Suppressor macrophage treated with lipopolysaccharide for 1 hour (primary cell): Measurements from ENCODE around the gene BCAT1.
A peak's percentile ranks its signal among the peaks of the same experiment; 100 is the strongest.
"Not testable (repeated sequence)": the region's sequence is repeated elsewhere in the genome, so short reads cannot be mapped to it uniquely, and the experiment has no call there.

Experiments used
- DNase-seq, 3 donors: peaks; one replicate each; pipeline ENCODE4 v3.0.0-alpha.2; 2020 to 2022

The BCAT1 gene

GRCh38 chr12:24956351-24956750 is 7.5 kb upstream of the BCAT1 start:
- not testable (repeated sequence) for DNase-seq

GRCh38 chr12:24955853-24956252 is 7.0 kb upstream of the BCAT1 start:
- no peak for DNase-seq

- DNase-seq, result peak; percentile 69 to 88 (median 79)
These were observed 6.5 kb upstream of the BCAT1 start for GRCh38 chr12:24955389-24955788.

- DNase-seq, result peak; percentile 49 to 54 (median 53)
These were observed 5.4 kb upstream of the BCAT1 start for GRCh38 chr12:24954261-24954660.

- no peak for DNase-seq
These were observed 3.5 kb upstream of the BCAT1 start for GRCh38 chr12:24952389-24952788.

- no peak for DNase-seq
These were observed 1.4 kb upstream of the BCAT1 start for GRCh38 chr12:24950231-24950834.

- peak; percentile 79 to 91 (median 89) for DNase-seq
These were observed 513 bp downstream of the BCAT1 start for GRCh38 chr12:24948420-24948756.

GRCh38 chr12:24947541-24948419 is 1.1 kb downstream of the BCAT1 start:
- DNase-seq, result peak in 1 of 3 donors; percentile 36

GRCh38 chr12:24945845-24946244 is 3.1 kb downstream of the BCAT1 start:
- peak in 2 of 3 donors; percentile 50 to 70 for DNase-seq

- no peak for DNase-seq
These were observed 3.9 kb downstream of the BCAT1 start for GRCh38 chr12:24945039-24945438.

- peak in 1 of 3 donors; percentile 36 for DNase-seq
These were observed 4.3 kb downstream of the BCAT1 start for GRCh38 chr12:24944601-24944975.

GRCh38 chr12:24943947-24944600 is 4.8 kb downstream of the BCAT1 start:
- no peak for DNase-seq

- DNase-seq, result no peak
These were observed 8.7 kb downstream of the BCAT1 start for GRCh38 chr12:24940157-24940556.

GRCh38 chr12:24939551-24939950 is 9.3 kb downstream of the BCAT1 start:
- DNase-seq, result not testable (repeated sequence)

GRCh38 chr12:24938341-24938740 is 10.6 kb downstream of the BCAT1 start:
- DNase-seq, result no peak

GRCh38 chr12:24937553-24938244 is 11.2 kb downstream of the BCAT1 start:
- peak in 1 of 3 donors; percentile 47 for DNase-seq

GRCh38 chr12:24933694-24934407 is 15.1 kb downstream of the BCAT1 start:
- DNase-seq, result no peak

GRCh38 chr12:24931666-24932405 is 17.1 kb downstream of the BCAT1 start:
- DNase-seq, result peak; percentile 70 to 80 (median 74)

GRCh38 chr12:24929953-24930352 is 18.9 kb downstream of the BCAT1 start:
- DNase-seq, result no peak

- DNase-seq, result not testable (repeated sequence)
These were observed 20.2 kb downstream of the BCAT1 start for GRCh38 chr12:24928533-24929306.

GRCh38 chr12:24928131-24928530 is 20.8 kb downstream of the BCAT1 start:
- DNase-seq, result no peak
